Right forelimb (tissue), 1 donor: ENCODE data around the gene OR9A4.

ENCODE experiments used
- DNase-seq: peaks from one replicate; pipeline ENCODE4 v3.0.0-alpha.2; 2018

Gene OR9A4

DNA sequence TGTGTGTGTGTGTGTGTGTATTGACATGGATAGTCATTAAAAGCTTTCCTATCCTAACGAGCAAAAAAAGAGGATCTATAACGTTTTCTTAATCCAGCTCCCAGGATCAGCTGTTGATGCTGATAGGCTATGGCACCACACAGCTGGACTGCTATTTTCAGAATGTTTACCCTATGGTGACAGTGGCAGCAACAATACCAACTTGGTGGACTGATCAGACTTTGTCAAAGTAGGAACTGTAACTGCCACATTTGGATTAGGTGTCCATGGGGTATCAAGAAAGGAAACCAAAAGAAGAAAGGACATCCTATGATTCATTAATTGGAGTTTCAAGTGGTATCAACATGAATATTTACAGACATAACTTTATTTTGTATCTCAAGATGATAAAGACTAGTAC, 33.3 kb downstream of the OR9A4 start:
- no peak for DNase-seq

DNA sequence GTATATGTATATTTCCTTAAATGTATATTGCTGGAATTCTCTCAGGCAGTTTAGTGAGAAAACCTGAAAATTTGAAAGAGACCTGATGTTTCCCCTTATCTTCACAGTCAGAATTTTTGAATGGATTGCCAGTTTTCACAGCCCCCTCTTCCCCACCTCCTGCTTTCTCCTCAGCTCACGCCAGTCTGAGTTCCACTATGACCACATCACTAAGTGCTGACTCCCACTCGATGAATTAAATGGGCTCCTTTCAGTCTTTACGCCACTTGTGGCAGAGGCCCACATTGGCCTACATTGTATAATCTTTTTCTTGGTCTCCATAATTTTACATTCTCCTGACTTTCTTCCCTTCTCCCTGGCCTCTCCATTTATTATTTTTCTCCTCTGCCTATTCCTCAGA, 33.7 kb downstream of the OR9A4 start:
- no peak for DNase-seq

DNA sequence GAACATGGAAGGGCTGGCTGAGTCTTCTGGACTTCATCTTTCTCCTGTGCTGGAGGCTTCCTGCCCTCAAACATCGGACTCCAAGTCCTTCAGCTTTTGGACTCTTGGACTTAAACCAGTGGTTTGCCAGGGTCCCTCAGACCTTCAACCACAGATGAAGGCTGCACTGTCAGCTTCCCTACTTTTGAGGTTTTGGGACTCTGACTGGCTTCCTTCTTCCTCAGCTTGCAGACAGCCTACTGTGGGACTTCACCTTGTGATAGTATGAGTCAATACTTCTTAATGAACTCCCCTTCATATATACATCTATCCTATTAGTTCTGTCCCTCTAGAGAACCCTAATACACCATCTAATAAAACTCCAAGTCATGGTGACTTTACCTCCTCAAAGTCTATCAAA, 34.6 kb downstream of the OR9A4 start:
- DNase-seq = no peak

DNA sequence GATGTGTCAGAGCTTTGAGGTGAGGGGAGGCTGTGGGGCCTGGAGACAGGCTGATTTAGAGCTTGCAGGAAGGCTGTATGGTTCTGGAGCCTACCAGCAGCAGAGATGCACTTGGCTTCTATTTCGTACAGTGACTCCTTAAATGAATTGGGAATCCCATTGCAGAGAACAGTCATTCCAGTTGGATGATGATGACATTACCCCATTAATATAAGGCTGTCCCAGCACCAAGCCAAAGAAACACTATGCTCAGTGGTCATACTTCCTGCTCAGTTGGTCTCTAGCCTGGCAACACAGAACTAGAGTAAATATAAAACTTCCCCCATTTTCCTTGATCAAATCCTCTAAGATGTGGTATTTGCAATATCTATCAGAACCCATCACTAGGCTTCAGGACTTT, 36.3 kb downstream of the OR9A4 start:
- no peak for DNase-seq

DNA sequence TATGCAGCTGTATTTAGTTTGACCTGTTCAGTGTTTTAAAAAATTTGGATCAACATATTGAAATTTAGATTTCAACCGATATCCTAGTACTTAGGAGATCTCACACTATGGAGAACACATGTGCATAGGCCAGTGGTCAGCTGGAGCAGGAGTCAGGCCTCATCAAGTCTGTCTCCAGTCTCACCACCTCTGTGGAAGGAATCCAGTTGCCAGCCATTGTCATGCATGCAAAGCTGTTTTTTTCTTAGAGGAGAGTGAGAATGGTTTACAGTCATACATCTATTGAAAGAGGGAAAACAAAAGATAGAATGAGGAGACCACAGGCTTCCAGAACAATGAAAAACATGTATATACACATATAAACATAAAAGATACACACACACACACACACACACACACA, 38.1 kb downstream of the OR9A4 start:
- DNase-seq = no peak

DNA sequence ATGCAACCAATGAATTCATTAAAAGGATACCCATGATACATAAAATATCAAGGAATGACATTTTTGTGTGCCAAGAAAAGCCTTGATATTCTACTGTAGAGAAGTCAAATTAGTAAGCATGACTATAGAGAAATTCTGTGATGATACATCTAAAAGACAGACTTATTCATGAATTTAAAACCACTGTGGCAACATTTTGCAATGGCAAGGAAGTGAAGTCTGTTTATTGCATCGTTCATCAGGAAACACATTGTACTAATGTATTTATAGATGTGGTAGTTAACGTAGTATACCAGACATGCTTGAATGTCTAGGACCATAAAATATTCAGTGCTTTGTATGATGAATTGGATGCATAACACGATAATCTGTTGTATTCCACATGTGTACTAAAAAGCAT, 39.9 kb downstream of the OR9A4 start:
- no peak for DNase-seq

DNA sequence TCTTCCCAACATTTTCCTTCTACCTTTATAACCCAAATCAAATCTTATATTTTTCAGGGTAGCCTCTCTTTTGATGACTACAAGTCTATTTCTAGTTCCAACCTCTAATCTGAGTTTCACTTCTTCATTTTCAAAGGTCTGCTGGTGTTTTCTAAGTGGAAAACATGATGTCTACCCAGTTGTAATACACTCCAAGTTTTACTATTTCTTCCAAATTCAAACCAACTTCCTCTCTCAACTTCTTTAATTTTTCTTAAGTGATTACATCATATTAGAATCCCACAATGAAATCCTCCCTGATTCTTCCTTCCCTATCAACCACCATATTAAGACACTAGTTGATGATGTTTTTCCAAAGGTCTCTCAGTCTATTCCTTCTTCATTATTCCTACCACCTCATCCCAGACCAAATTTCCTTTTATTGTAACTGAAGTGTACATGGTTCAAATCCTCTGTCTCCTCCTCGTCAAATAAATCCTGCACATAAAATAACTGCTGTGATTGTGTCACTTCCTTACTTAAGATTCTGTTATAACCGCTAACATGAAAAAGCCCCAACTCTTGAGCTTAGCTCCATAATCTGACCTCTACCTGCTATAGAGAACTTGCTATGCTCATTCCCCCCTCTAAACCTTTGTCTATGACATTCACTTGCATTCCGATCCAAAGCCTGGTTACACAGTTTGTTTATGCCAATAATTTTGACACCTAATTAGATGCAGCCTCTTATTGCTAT, 44.7 kb downstream of the OR9A4 start:
- no peak for DNase-seq
